Lung (tissue), 12 donors: ENCODE data around the gene HOXB9. TPM values are rescaled to one million over a fixed set of nuclear protein-coding genes. Genes with fewer than 3 reads are reported as not detected.

ENCODE experiments used
- ATAC-seq: fragments of 200-7000 bp; cut with Tn5 transposase; one replicate; pipeline ENCODE4 v1.9.1; 2020; ENCODE audit warnings: moderate number of reproducible peaks; ENCODE audit not compliant: insufficient read depth, low FRiP score
- DNase-seq, 3 donors: peaks; one replicate each; pipeline ENCODE4 v3.0.0-alpha.2; 2013 to 2017
- H3K27ac ChIP-seq, 2 donors: one replicate each; pipeline ENCODE4 v1.5.1; 2013; ENCODE audit warnings: mild to moderate bottlenecking in 2 of 2, moderate library complexity in 2 of 2, control low read depth in 1 of 2, inconsistent platforms in 1 of 2, low read depth in 1 of 2, low read length in 1 of 2
- H3K27me3 ChIP-seq, 3 donors: one replicate each; pipeline ENCODE4 v1.5.1; 2013; ENCODE audit warnings: low read length in 2 of 3; ENCODE audit not compliant: control insufficient read depth in 3 of 3, insufficient read depth in 3 of 3
- H3K36me3 ChIP-seq, 4 donors: one replicate each; pipeline ENCODE4 v1.5.1; 2013; ENCODE audit warnings: low read length in 4 of 4, mild to moderate bottlenecking in 1 of 4, moderate library complexity in 1 of 4; ENCODE audit not compliant: control insufficient read depth in 4 of 4, insufficient read depth in 4 of 4
- H3K4me1 ChIP-seq, 5 donors: one replicate each; pipeline ENCODE4 v1.5.1; 2013; ENCODE audit warnings: low read length in 5 of 5, mild to moderate bottlenecking in 2 of 5, moderate library complexity in 1 of 5; ENCODE audit not compliant: control insufficient read depth in 5 of 5, insufficient read depth in 5 of 5
- H3K4me3 ChIP-seq: one replicate; pipeline ENCODE4 v1.5.1; 2013; ENCODE audit warnings: mild to moderate bottlenecking, control low read depth, moderate library complexity
- H3K9ac ChIP-seq, 2 donors: one replicate each; pipeline ENCODE4 v1.5.1; 2013; ENCODE audit warnings: low read length in 2 of 2, control low read depth in 1 of 2; ENCODE audit not compliant: insufficient read depth in 1 of 2
- H3K9me3 ChIP-seq, 4 donors: one replicate each; pipeline ENCODE4 v1.5.1; 2013; ENCODE audit warnings: low read length in 3 of 4, mild to moderate bottlenecking in 1 of 4, moderate library complexity in 1 of 4; ENCODE audit not compliant: control insufficient read depth in 4 of 4, insufficient read depth in 3 of 4
- WGBS, 2 donors: extraction: QIAGEN DNeasy Blood & Tissue Kit; methylation state at CpG; one replicate each; pipeline ENCODE4 v1.1.7; 2013; 5-methylcytosine and 5-hydroxymethylcytosine counted together
- polyA plus RNA-seq, 2 donors: library from polyadenylated mRNA; stranded (reverse); fragments of 200-250 nt; gene quantifications; one replicate each; pipeline ENCODE4 v1.2.1, GENCODE V29; 2013
- total RNA-seq, 2 donors: library from RNA; depleted of rRNA in 1 of 2; stranded (reverse); fragments of >200 nt in 1 of 2; gene quantifications; one replicate each; pipeline ENCODE4 v1.2.1, GENCODE V29; 2014 to 2021
- TF ChIP-seq, protein P1 (sequence below): IDR thresholded peaks from 2 replicates; pipeline ENCODE4 v1.5.1; 2012; ENCODE audit warnings: mild to moderate bottlenecking; ENCODE audit errors: control extremely low read depth, extremely low read depth
- donor health status: control.
- donor health status: control.
- donor health status: Bipolar disorder and iron deficiency.
- donor health status: healthy.
- donor health status: DM: yes; HTN: yes; CAD: no.

Gene HOXB9
- total and polyA plus RNA-seq, 4 donors, result 0.18 TPM; not detected in 3

DNA sequence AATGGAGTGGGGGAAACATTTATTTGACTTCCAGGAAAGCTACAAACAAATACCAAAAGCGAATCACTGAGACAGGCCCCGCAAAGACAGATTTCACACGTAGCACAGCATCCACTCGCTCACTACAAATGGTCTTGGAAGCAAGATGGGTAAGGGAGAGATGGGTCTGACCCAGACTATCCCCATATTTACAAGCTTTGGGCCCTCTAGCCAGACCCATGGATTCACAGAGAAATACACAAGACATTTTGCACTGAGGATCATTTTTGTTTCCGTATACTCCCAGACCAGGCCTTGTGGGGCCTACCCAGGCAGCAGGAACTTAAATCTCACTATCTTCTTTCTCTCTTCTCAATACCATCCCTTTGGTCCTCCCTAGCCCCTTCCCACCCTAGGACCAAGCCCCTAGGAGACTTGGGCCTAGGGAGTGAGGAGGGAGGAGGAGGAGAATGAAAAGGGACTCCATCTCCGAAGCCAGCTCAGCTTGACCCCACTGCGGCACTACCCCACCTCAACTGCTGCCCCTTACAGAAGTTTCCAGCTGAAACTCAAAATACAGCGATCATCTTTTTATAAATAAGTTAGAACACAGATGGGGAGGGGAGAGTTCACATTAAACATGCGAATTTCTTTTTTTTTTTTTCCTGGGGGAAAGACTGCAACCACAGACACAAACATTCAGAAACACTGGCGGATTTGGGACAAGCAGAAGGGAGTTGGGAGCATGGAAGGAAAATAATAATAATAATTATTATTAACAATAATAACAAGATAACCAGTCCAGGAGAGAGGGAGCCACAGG is 34.7 kb downstream of the HOXB9 start:
- peaks cover 0 to 19% (median 3%) of the 10 kb centered on the region in 4 donors for H3K36me3 ChIP-seq
- whole genome bisulfite sequencing, 2 donors, result 68 to 72% methylated on average over 10 of the region's 10 CpGs
- peaks cover 0 to 70% (median 6%) of the 10 kb centered on the region in 5 donors for H3K4me1 ChIP-seq
- peak overlapping the region; percentile 91 to 98 for H3K9ac ChIP-seq
- H3K27ac ChIP-seq, result peak overlapping the region in 1 of 2 donors; percentile 91
- DNase-seq, result peak in 2 of 3 donors; percentile 46 to 67
- no peaks in the 10 kb centered on the region for H3K9me3 ChIP-seq
- no peak for ATAC-seq
- peaks cover 3 to 77% (median 11%) of the 10 kb centered on the region in 3 donors for H3K27me3 ChIP-seq
- H3K4me3 ChIP-seq, result no peak overlapping the region
- TF ChIP-seq, protein P1, sequence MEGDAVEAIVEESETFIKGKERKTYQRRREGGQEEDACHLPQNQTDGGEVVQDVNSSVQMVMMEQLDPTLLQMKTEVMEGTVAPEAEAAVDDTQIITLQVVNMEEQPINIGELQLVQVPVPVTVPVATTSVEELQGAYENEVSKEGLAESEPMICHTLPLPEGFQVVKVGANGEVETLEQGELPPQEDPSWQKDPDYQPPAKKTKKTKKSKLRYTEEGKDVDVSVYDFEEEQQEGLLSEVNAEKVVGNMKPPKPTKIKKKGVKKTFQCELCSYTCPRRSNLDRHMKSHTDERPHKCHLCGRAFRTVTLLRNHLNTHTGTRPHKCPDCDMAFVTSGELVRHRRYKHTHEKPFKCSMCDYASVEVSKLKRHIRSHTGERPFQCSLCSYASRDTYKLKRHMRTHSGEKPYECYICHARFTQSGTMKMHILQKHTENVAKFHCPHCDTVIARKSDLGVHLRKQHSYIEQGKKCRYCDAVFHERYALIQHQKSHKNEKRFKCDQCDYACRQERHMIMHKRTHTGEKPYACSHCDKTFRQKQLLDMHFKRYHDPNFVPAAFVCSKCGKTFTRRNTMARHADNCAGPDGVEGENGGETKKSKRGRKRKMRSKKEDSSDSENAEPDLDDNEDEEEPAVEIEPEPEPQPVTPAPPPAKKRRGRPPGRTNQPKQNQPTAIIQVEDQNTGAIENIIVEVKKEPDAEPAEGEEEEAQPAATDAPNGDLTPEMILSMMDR, result no peak

DNA sequence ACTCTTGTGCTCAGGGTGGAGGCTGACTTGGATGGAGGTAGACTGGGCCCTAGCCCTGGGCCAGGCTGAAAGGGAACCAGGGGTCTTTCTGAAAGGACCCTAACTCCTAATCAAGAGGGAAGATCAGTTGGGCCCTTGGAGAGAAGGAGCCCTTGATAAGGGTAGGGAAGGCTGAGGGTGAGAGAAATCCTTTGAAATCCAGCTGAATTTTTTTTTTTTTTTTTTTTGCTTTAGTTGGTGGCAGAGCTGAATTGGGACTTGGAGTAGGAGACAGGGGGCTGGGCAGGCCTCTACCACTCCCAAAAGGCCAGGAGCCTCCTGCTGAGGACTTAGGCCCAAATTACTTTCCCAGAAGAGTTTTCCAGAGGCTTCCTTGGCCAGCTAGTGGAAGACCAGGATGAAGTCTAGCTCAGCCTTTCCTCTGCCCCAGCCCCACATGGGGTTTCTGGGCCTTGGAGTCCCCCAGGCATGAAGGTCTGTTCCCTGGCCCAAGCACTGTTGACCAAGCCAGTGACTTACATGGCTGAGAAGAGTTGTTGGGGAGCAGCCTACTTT is 35.5 kb downstream of the HOXB9 start:
- H3K27me3 ChIP-seq, result peaks cover 3 to 76% (median 11%) of the 10 kb centered on the region in 3 donors
- no peak overlapping the region for H3K4me3 ChIP-seq
- DNase-seq, result no peak
- peaks cover 0 to 19% (median 3%) of the 10 kb centered on the region in 4 donors for H3K36me3 ChIP-seq
- H3K9me3 ChIP-seq, result no peaks in the 10 kb centered on the region
- H3K9ac ChIP-seq, result peak overlapping the region; percentile 71 to 98
- ATAC-seq, result no peak
- TF ChIP-seq, protein P1, result no peak
- peaks cover 0 to 66% (median 6%) of the 10 kb centered on the region in 5 donors for H3K4me1 ChIP-seq
- peak overlapping the region in 1 of 2 donors; percentile 91 for H3K27ac ChIP-seq

DNA sequence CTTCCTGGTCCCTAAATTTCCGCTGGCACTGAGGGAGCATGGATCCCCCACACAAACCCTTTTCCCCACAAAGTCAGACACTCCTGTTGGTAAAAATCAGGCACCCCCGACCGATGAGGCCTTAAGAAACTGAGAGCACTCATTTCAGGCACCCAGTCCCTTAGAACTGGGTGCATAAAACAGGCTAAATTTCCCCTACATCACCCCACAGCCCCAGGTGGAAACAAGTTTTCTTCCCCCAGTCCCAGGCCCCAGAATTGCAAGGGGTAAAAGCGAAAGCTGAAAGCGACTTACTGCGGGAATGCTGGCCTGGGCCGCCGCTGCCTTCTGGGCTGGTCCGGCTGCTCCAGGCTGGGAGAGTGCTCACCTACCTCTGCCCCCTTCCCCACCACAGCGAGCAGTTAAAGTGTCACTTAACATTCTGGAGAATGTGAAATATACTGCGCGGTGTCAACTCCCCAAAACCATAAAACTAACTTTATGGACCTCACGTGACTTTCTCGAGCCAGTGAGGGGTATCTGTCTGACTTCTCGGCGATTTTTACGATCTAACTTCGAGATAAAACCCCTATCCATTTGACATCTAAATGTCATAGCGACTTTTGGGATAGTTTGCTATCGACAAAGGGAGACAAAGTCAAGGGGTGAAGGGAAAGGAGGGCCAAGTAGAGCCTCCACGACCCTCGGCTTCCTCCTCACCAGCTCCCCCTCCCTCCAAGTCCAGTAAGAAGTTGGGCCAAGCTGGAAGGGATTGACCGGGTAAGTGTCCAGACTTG is 36.1 kb downstream of the HOXB9 start, which contains the start of gene HOXB3:
TSS of gene HOXB3 (minus strand) at position 411 of the 776 bp plus-strand sequence. CDS start 37,767 bp downstream, outside the sequence.
- TF ChIP-seq, protein P1, result no peak
- Histone ChIP-seq H3K27ac (peak within 1 kb of the TSS in 1 of 2 donors; percentile 91), H3K27me3 (peaks cover 3 to 73% (median 11%) of the 10 kb centered on the region in 3 donors), H3K9ac (peak within 1 kb of the TSS; percentile 74 to 98), H3K4me3 (peak within 1 kb of the TSS; percentile 20), H3K9me3 (no peaks in the 10 kb centered on the region), H3K4me1 (peaks cover 0 to 63% (median 5%) of the 10 kb centered on the region in 5 donors), H3K36me3 (peaks cover 0 to 16% (median 3%) of the 10 kb centered on the region in 4 donors)
- ATAC-seq (no peak), DNase-seq (peak in 2 of 3 donors; percentile 80 to 84)
- 18 to 34% methylated on average over 23 of the region's 23 CpGs for WGBS, 2 donors
